ENCODE data around the gene KISS1. TPM values are rescaled to one million over a fixed set of nuclear protein-coding genes. Genes with fewer than 3 reads are reported as not detected.

Gene KISS1
- total RNA-seq, 1 experiment from 2014 or later: 1.3 TPM

DNA sequence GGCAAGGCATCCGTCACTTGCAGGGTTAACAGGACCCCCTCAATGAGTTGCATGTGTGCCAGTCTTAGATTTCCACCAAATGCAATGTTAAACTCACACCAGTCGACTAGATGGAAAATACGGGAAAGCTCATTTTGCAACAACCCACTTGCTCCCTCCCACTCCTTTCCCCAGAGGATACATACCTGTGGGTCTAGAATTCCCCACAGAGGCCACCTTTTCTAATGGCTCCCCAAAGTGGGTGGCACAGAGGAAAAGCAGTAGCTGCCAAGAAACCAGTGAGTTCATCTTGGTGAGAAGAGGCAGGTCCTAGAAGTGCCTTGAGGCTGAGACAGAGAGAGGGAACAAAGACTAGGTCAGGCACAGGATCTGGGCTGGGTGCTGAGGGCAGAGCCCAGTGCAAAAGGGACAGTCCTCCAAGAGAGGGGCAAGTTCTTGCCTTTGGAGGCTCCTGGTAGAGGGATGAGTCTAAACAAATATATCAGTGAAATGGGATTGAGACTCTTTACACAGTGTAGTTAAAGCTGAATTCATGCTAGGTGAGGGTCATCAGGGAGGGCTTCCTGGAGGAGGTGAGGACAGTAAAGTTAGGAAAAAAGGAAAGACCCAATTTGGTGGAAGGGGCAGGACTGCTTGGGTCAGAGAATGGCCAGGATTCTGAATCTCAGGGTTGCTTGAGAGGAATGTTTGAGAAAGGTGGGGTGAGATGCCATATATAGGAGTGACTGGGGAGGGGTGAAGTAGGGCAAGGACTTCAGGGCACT is 3.5 kb downstream of the KISS1 start:
- CTCF ChIA-PET: interaction anchor here (1.4 kb wide), 1 partner anchor 20 kb away, joined by 4 read pairs; no protein-coding TSS in a partner anchor
- BruUV-seq (replicated peaks): no TSS peak
- no peaks in the 10 kb centered on the region for H3K9me3 ChIP-seq (ENCODE audit: control insufficient read depth in 1 of 2, insufficient read depth in 1 of 2, low read depth in 1 of 2, low read length in 2 of 2)

More for the DNA sequence above, 3.5 kb downstream of the KISS1 start:
- RAD21 ChIA-PET (ENCODE audit: low non-redundant PET in 1 of 2, low total read pairs in 2 of 2, uncharacterized antibody in 2 of 2, unreplicated experiment in 2 of 2): no interaction called here
- Histone ChIP-seq H3K27ac (ENCODE audit: low read depth, low read length) (no peak overlapping the region), H3K4me2 (ENCODE audit: low read length) (no peak overlapping the region), H3K36me3 (ENCODE audit: control insufficient read depth in 1 of 2, insufficient read depth in 2 of 2, low read length in 2 of 2) (no peaks in the 10 kb centered on the region), H3K27me3 (ENCODE audit: insufficient read depth, low read length) (no peaks in the 10 kb centered on the region), H4K20me1 (ENCODE audit: insufficient read depth) (no peaks in the 10 kb centered on the region), H3K4me1 (ENCODE audit: control insufficient read depth in 1 of 2, insufficient read depth in 2 of 2, low read length in 2 of 2) (peaks cover 0 to 25% of the 10 kb centered on the region in 2 experiments; a peak in 2 of 4 replicates), H2AFZ (ENCODE audit: low read depth, low read length, poor library complexity, severe bottlenecking) (no peak overlapping the region), H3K4me3 (replicated peaks in 1 of 2; ENCODE audit: low read depth in 1 of 2, low read length in 2 of 2) (no peak overlapping the region), H3K9me2 (ENCODE audit: insufficient read depth) (no peaks in the 10 kb centered on the region), H3K9ac (ENCODE audit: low read length) (no peak overlapping the region), H3K79me2 (ENCODE audit: insufficient read depth, low read length) (no peaks in the 10 kb centered on the region)
- ATAC-seq (no peak), DNase-seq (ENCODE audit: low read depth, low spot score) (no peak)
- TF ChIP-seq EZH2 (IDR thresholded peaks at IDR 0.05) (no peak), SIN3A (IDR thresholded peaks at IDR 0.05; ENCODE audit: low read depth) (no peak), TCF7L2 (IDR thresholded peaks at IDR 0.05; ENCODE audit: borderline replicate concordance, extremely low read depth, insufficient read depth, insufficient read length) (no peak), CBX3 (IDR thresholded peaks at IDR 0.05; ENCODE audit: low read depth) (no peak), CEBPB (IDR thresholded peaks at IDR 0.05; ENCODE audit: low read depth) (no peak), YY1 (IDR thresholded peaks at IDR 0.05; ENCODE audit: extremely low read depth, insufficient replicate concordance, low read depth, low read length) (no peak), FOSL1 (IDR thresholded peaks at IDR 0.05; ENCODE audit: low read depth) (no peak), EZH2phosphoT487 (IDR thresholded peaks at IDR 0.05; ENCODE audit: borderline replicate concordance) (no peak)
- TF ChIP-seq, protein P1, sequence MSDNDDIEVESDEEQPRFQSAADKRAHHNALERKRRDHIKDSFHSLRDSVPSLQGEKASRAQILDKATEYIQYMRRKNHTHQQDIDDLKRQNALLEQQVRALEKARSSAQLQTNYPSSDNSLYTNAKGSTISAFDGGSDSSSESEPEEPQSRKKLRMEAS (IDR thresholded peaks at IDR 0.05): no peak
- TF ChIP-seq, protein P2, sequence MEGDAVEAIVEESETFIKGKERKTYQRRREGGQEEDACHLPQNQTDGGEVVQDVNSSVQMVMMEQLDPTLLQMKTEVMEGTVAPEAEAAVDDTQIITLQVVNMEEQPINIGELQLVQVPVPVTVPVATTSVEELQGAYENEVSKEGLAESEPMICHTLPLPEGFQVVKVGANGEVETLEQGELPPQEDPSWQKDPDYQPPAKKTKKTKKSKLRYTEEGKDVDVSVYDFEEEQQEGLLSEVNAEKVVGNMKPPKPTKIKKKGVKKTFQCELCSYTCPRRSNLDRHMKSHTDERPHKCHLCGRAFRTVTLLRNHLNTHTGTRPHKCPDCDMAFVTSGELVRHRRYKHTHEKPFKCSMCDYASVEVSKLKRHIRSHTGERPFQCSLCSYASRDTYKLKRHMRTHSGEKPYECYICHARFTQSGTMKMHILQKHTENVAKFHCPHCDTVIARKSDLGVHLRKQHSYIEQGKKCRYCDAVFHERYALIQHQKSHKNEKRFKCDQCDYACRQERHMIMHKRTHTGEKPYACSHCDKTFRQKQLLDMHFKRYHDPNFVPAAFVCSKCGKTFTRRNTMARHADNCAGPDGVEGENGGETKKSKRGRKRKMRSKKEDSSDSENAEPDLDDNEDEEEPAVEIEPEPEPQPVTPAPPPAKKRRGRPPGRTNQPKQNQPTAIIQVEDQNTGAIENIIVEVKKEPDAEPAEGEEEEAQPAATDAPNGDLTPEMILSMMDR (IDR thresholded peaks at IDR 0.05 in 2 of 3, conservative IDR thresholded peaks at IDR 0.05 in 1 of 3; ENCODE audit: borderline replicate concordance in 1 of 3, insufficient read depth in 1 of 3, low read depth in 2 of 3, low read length in 2 of 3): no peak
- intact Hi-C loops (cut with micrococcal nuclease): no loop called here
- POLR2A ChIA-PET: no interaction called here
